GM11168 (cell line): ENCODE data around the gene NKG7.

Experiments used
- in situ Hi-C: fragments of 300-500 bp; cut with MboI; formaldehyde crosslinking; loops from one replicate; pipeline ENCODE4 v1.12.0; 2022; ENCODE audit warnings: low sequenced_read_pairs; ENCODE audit not compliant: unreplicated experiment

Gene NKG7

GRCh38 chr19:51392701-51393100 lies 20.2 kb upstream of the NKG7 start:
- in situ Hi-C loops, result no loop called here

- in situ Hi-C loops, result no loop called here
These were observed 18.7 kb upstream of the NKG7 start for GRCh38 chr19:51391073-51391611.

- in situ Hi-C loops, result no loop called here
These were observed 16.7 kb upstream of the NKG7 start for GRCh38 chr19:51389143-51389542.

- in situ Hi-C loops, result no loop called here
These were observed 15.5 kb upstream of the NKG7 start, which contains the start of gene LIM2 for GRCh38 chr19:51387924-51388389. Gene LIM2 (minus strand): TSS chr19:51387974. CDS start chr19:51387443, 531 bp downstream.

GRCh38 chr19:51386882-51387520 lies 14.5 kb upstream of the NKG7 start:
- in situ Hi-C loops, result no loop called here

GRCh38 chr19:51382004-51382403 lies 9.6 kb upstream of the NKG7 start:
- in situ Hi-C loops, result no loop called here

GRCh38 chr19:51380379-51380778 lies 7.9 kb upstream of the NKG7 start:
- in situ Hi-C loops, result no loop called here

- in situ Hi-C loops, result no loop called here
These were observed 5.0 kb upstream of the NKG7 start for GRCh38 chr19:51377422-51377821.

- in situ Hi-C loops, result no loop called here
These were observed 3.2 kb upstream of the NKG7 start for GRCh38 chr19:51375504-51376221.

- in situ Hi-C loops, result no loop called here
These were observed 319 bp downstream of the NKG7 start for GRCh38 chr19:51372021-51372648.

GRCh38 chr19:51371186-51371690 lies 1.2 kb downstream of the NKG7 start:
- in situ Hi-C loops, result no loop called here

- in situ Hi-C loops, result no loop called here
These were observed 2.2 kb downstream of the NKG7 start for GRCh38 chr19:51370230-51370629.

- in situ Hi-C loops, result no loop called here
These were observed 3.8 kb downstream of the NKG7 start, which contains the start of gene CLDND2 for GRCh38 chr19:51368366-51369282. Gene CLDND2 (minus strand): TSS chr19:51369003. CDS start chr19:51368577, 426 bp downstream.

GRCh38 chr19:51367565-51368365 lies 4.7 kb downstream of the NKG7 start:
- in situ Hi-C loops, result no loop called here

- in situ Hi-C loops, result no loop called here
These were observed 5.2 kb downstream of the NKG7 start for GRCh38 chr19:51367255-51367564.

- in situ Hi-C loops, result no loop called here
These were observed 5.8 kb downstream of the NKG7 start for GRCh38 chr19:51366389-51367254.

GRCh38 chr19:51365965-51366388 lies 6.5 kb downstream of the NKG7 start, which contains the start of gene ETFB:
Gene ETFB (minus strand): TSS chr19:51366388. CDS start chr19:51366326, 62 bp downstream.
- in situ Hi-C loops, result no loop called here
